Memory B cell (primary cell): Measurements from ENCODE around the gene RSPH3.

ENCODE experiments used
- ATAC-seq: fragments of 150-1000 bp; cut with Tn5 transposase; 2 replicates; pipeline ENCODE4 v1.10.0; 2021; ENCODE audit warnings: low read depth, mild to moderate bottlenecking, moderate library complexity
- DNase-seq, 2 donors: peaks; one replicate each; pipeline ENCODE4 v3.0.0; 2022; ENCODE audit warnings: low spot score in 2 of 2
- H3K27ac Mint-ChIP-seq: one replicate; pipeline ENCODE4 v1.8.0; 2022; ENCODE audit warnings: mild to moderate bottlenecking, moderate library complexity, mixed read lengths
- H3K27me3 Mint-ChIP-seq: one replicate; pipeline ENCODE4 v1.8.0; 2022; ENCODE audit warnings: mixed read lengths
- H3K36me3 Mint-ChIP-seq: one replicate; pipeline ENCODE4 v1.8.0; 2022; ENCODE audit warnings: mild to moderate bottlenecking, mixed read lengths
- H3K4me1 Mint-ChIP-seq: one replicate; pipeline ENCODE4 v1.8.0; 2022; ENCODE audit warnings: mixed read lengths
- H3K4me3 Mint-ChIP-seq: one replicate; pipeline ENCODE4 v1.8.0; 2022; ENCODE audit warnings: mild to moderate bottlenecking, moderate library complexity, mixed read lengths
- H3K9me3 Mint-ChIP-seq: one replicate; pipeline ENCODE4 v1.8.0; 2022; ENCODE audit warnings: mixed read lengths

RSPH3 gene

DNA sequence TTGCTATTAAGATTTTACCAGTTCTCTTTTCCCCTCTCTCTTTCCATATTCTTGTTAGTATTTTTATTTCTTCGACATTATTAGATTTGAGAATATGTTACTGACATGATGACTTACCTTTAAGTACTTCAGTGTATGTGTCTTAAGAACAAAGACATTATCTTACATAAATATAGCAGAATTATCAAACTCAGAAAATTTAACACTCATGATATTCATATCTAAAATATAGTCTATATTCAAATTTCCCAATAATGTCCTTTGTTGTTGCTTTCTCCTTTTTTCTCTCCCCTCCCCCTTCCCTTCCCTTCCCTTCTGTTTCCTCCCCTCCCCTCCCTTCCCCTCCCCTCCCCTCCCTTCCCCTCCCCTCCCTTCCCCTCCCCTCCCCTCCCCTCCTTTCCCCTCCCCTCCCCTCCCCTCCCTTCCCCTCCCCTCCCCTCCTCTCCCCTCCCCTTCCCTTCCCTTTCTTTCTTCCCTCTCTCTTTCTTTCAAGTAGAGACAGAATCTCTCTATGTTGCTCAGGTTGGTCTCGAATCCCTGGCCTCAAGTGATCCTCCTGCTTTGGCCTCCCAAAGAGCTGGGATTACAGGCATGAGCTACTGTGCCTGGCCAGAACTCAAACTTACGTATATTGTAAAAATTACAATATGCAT is 56.5 kb downstream of the RSPH3 start:
- DNase-seq (no peak), ATAC-seq (no peak)
- no peak overlapping the region for H3K27ac Mint-ChIP-seq
- peaks cover 9% of the 10 kb centered on the region for H3K9me3 Mint-ChIP-seq
- peaks cover 6% of the 10 kb centered on the region for H3K36me3 Mint-ChIP-seq
- peaks cover 16% of the 10 kb centered on the region for H3K4me1 Mint-ChIP-seq
- H3K4me3 Mint-ChIP-seq = no peak overlapping the region
- H3K27me3 Mint-ChIP-seq = no peaks in the 10 kb centered on the region

DNA sequence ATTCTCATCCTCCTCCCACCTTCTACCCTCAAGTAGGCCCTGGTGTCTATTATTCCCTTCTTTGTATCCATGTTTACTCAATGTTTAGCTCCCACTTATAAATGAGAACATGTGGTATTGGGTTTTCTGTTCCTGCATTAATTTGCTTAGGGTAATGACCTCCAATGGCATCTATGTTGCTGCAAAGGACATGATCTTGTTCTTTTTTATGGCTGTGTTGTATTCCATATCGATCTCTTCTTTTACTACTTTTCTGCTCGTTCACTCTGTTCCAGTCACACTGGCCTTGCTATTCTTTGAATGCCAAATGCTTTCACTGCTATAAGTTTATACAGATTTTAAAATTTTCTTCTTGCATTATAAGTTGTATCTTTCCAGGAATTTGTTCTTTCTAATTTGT is 57.7 kb downstream of the RSPH3 start:
- Mint-ChIP-seq H3K27ac (no peak overlapping the region), H3K27me3 (no peaks in the 10 kb centered on the region), H3K9me3 (peaks cover 9% of the 10 kb centered on the region), H3K4me1 (peaks cover 21% of the 10 kb centered on the region), H3K36me3 (peaks cover 6% of the 10 kb centered on the region), H3K4me3 (no peak overlapping the region)
- no peak for ATAC-seq
- no peak for DNase-seq

DNA sequence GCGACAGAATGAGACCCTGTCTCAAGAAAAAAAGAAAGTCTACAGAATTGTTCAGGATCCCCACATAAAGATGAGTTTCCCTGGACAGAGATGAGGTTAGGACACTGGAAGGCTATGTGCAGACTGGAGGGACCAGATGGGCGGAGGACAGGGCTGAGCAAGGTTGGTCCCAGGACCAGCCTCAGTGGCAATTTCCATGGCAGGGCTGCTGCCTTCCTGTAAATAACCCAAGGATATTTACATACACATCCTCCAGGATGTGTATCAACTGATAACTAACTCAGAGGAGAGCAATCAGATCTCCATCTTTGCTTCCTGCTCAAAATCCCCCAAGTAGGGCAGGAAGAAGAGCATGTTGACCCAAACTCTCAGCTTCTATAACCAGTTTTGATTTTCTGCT is 58.8 kb downstream of the RSPH3 start:
- DNase-seq (peak in 1 of 2 donors; percentile 5), ATAC-seq (no peak)
- peak overlapping the region; percentile 67 for H3K27ac Mint-ChIP-seq
- no peak overlapping the region for H3K4me3 Mint-ChIP-seq
- peaks cover 6% of the 10 kb centered on the region for H3K36me3 Mint-ChIP-seq
- H3K9me3 Mint-ChIP-seq = peaks cover 9% of the 10 kb centered on the region
- H3K27me3 Mint-ChIP-seq = no peaks in the 10 kb centered on the region
- peaks cover 19% of the 10 kb centered on the region for H3K4me1 Mint-ChIP-seq

DNA sequence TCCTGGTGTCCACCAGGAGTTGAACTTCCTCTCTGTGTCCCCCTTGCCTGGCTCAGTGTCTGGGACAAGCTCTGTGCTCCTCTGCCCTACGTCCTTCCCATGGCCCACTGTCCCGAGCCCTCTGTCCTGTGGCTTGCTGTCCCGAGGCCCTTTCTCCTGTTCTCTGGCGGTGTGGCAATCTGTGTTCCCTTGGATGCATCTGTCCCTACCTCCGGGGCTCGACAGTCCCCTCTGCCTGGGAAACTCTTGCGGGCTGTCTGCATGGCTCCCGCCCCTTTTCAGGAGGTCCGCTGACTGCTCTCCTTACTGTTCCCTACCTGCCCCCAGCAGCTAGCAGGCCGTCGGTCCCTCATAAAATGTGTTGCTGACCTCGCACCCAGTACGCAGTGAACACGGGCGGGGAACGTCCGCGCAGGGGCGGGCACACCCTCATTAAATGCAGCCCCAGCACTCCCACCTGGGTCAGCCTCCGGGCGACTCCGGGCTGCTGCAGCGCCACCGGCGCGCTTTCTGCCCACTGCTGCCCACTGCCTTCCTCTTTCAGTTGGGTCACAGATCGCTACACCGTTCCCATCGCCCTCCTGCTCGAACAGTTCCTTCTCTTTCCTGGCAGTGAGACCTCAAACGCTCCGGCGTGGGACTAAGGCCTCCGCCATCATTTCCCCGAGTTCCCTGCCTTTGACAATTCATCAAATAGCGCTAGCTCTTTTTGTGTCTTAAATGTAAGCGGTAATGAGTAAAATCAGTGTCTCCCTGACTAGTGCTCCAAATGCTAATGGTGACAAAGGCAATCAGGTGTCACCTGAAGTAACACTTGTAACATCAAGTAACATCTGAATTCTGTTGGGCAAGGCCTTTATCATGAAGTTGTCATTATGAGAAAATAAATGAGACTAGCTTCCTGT is 60.5 kb downstream of the RSPH3 start:
- Mint-ChIP-seq H3K4me1 (peaks cover 19% of the 10 kb centered on the region), H3K27me3 (no peaks in the 10 kb centered on the region), H3K9me3 (peaks cover 9% of the 10 kb centered on the region), H3K27ac (peak overlapping the region; percentile 87), H3K36me3 (peaks cover 6% of the 10 kb centered on the region), H3K4me3 (peak overlapping the region; percentile 92)
- ATAC-seq = peak; percentile 61
- peak in 1 of 2 donors; percentile 37 for DNase-seq

DNA sequence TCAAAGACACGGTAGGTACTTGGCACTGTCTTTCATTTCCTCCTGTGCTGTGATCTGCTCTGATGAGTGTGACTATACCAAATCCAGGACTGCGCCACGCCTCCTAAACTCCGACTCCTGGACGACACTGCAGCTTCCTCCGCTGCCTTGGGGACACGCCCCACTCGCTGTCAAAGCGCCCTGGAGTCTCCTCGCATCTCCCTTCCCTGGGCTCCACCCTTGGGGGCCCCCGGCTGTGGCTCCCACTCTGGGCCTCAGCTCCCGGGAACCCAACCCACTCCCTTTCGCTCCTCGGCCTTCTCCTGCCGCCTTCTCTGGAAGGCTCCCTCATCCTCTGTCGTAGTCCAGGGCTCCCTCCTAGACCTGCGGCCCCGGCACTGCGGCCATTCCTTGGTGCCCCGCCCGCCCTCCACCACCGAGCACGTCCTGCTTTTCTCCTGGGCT is 61.2 kb downstream of the RSPH3 start:
- Mint-ChIP-seq H3K36me3 (peaks cover 6% of the 10 kb centered on the region), H3K4me3 (peak overlapping the region; percentile 92), H3K27me3 (no peaks in the 10 kb centered on the region), H3K4me1 (peaks cover 19% of the 10 kb centered on the region), H3K27ac (peak overlapping the region; percentile 87), H3K9me3 (peaks cover 9% of the 10 kb centered on the region)
- peak; percentile 75 for ATAC-seq
- DNase-seq = peak; percentile 16 to 29

DNA sequence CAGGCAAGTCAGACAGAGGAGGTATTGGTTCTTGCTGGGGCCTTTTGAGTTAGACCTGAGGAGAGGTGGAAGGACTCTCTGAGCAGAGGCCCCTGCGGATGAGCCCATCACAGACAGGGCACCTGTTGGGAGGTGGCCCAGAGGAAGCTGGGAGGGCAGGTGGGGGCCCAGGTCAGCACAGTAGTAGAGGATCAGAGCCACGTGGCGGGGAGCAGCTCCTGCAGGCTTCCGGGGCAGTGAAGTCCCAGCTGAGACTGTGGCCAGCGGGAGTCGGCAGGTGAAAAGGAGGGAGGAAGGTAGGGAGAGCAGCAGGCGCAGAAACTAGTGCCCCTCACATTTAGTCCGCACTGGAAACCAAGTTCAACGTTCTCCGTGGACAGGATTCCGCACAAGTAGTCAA is 61.8 kb downstream of the RSPH3 start:
- Mint-ChIP-seq H3K27ac (peak overlapping the region; percentile 87), H3K9me3 (peaks cover 9% of the 10 kb centered on the region), H3K36me3 (peaks cover 6% of the 10 kb centered on the region), H3K27me3 (no peaks in the 10 kb centered on the region), H3K4me3 (peak overlapping the region; percentile 69), H3K4me1 (peaks cover 19% of the 10 kb centered on the region)
- ATAC-seq (no peak), DNase-seq (no peak)

DNA sequence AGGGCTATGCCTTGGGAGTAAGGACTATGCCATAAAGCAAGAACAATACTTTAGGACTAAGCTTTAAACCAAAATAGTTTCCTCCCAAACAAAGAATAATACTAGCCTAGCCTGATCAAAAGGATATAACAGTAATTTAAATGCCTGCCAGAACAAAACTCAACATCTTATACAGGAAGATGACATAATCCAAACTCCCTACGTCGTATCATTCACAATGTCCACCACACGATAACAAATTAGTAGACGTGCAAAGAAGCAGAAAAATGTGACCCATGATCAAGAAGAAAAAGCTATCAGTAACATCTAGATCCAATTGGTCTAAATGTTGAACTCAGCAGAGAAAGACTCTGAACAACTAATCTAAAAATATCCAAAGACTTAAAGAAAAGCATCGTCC is 65.8 kb downstream of the RSPH3 start:
- H3K36me3 Mint-ChIP-seq = no peaks in the 10 kb centered on the region
- ATAC-seq = no peak
- H3K9me3 Mint-ChIP-seq = no peaks in the 10 kb centered on the region
- H3K4me1 Mint-ChIP-seq = peaks cover 10% of the 10 kb centered on the region
- no peaks in the 10 kb centered on the region for H3K27me3 Mint-ChIP-seq
- DNase-seq = no peak
- no peak overlapping the region for H3K4me3 Mint-ChIP-seq
- peak overlapping the region; percentile 11 for H3K27ac Mint-ChIP-seq

DNA sequence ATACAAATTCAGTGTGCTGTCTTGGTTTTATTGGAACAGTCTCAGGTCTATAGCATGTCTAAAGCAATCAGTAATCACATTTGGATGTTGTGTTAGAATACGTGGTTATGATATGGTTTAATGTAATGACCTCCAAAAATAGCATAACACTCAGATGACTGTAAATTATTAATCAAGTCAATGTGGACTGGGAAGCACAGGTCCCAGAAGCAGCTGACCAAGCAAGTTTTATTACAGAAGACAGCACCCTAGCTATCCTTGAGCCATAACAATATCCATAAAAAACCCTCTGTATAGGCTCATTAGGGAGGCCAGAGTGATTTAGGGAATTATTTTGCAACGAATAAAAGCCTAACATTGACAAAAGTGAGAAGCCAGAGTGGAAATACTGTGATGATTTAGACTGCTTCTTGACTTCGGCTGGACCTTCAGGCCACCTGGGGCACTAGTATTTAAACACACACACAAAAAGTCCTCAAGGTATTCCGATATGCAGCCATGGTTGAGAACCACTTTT is 66.9 kb downstream of the RSPH3 start:
- H3K4me3 Mint-ChIP-seq = no peak overlapping the region
- H3K9me3 Mint-ChIP-seq = no peaks in the 10 kb centered on the region
- no peaks in the 10 kb centered on the region for H3K27me3 Mint-ChIP-seq
- ATAC-seq = no peak
- no peak overlapping the region for H3K27ac Mint-ChIP-seq
- H3K4me1 Mint-ChIP-seq = peaks cover 3% of the 10 kb centered on the region
- no peak for DNase-seq
- H3K36me3 Mint-ChIP-seq = no peaks in the 10 kb centered on the region

DNA sequence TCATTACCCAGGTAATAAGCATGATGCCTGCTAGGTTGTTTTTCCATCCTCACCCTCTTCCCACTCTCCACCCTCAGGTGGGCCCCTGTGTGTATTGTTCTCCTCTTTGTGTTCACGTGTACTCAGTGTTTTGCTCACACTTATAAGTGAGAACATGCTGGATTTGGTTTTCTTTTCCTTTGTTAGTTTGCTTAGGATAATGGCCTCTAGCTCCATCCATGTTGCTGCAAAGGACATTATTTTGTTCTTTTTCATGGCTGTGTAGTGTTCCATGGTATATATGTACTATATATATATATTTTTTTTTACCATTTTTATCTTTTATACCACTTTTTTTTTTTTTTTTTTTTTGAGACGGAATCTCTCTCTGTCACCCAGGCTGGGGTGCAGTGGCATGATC is 71.9 kb downstream of the RSPH3 start:
- Mint-ChIP-seq H3K36me3 (no peaks in the 10 kb centered on the region), H3K4me1 (peaks cover 2% of the 10 kb centered on the region), H3K27ac (no peak overlapping the region), H3K4me3 (no peak overlapping the region), H3K9me3 (peaks cover 2% of the 10 kb centered on the region), H3K27me3 (no peaks in the 10 kb centered on the region)
- DNase-seq (no peak), ATAC-seq (no peak)

DNA sequence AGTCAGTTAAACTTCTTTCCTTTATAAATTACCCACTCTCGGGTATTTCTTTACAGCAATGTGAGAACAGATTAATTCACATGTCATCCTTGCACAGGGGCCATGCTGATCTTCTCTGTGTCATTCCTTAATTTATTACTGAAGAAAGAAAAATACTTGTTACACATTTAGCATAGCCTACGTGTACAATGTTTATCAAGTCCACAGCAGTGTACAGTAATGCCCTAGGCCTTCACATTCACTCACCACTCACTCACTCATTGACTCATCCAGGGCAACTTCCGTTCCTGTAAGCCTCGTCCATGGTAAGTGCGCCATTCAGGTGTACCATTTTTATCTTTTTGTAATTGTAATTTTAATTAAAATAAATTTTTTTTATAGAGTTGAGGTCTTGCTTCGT is 73.6 kb downstream of the RSPH3 start:
- H3K4me3 Mint-ChIP-seq = no peak overlapping the region
- H3K4me1 Mint-ChIP-seq = peaks cover 5% of the 10 kb centered on the region
- no peaks in the 10 kb centered on the region for H3K27me3 Mint-ChIP-seq
- DNase-seq = no peak
- no peak overlapping the region for H3K27ac Mint-ChIP-seq
- peaks cover 2% of the 10 kb centered on the region for H3K9me3 Mint-ChIP-seq
- H3K36me3 Mint-ChIP-seq = no peaks in the 10 kb centered on the region
- ATAC-seq = no peak

DNA sequence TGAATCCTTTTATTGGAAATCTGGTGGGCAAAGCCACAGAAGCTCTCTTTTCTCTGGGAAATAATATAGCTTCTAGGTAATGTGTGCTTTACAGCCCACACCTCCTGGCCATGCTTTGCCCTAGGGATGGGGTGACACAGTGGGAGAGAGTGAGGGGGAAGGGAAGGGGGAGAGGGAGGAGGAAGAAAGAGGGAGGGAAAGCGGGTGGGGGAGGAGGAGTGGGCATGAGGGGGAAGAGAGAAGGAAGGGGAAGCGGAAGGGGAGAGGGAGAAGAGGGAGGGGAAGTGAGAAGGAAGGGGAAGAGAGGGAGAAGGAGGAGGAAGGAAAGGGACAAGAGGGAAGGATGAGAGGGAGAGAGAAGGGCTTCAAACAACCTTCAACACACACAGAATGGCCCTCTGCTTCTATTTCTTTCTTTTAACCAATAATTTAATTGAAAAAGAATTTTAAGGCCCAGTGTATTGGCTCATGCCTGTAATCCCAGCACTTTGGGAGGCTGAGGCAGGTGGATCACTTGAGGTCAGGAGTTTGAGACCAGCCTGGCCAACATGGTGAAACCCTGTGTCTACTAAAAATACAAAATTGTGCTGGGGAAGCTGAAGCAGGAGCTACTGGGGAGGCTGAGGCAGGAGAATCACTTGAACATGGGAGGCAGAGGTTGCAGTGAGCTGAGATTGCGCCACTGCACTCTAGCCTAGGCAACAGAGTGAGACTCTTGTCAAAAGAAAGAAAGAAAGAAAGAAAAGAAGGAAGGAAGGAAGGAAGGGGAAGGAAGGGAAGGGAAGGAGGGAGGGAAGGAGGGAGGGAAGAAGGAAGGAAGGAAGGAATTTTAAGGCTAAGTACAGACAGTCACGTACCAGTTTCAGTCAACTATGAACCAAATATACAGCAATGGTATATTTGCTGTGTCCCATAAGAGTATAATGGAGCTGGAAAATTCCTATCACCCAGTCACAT is 75.2 kb downstream of the RSPH3 start:
- ATAC-seq (no peak), DNase-seq (no peak)
- Mint-ChIP-seq H3K9me3 (peaks cover 2% of the 10 kb centered on the region), H3K4me1 (peaks cover 8% of the 10 kb centered on the region), H3K36me3 (no peaks in the 10 kb centered on the region), H3K4me3 (no peak overlapping the region), H3K27me3 (no peaks in the 10 kb centered on the region), H3K27ac (no peak overlapping the region)

DNA sequence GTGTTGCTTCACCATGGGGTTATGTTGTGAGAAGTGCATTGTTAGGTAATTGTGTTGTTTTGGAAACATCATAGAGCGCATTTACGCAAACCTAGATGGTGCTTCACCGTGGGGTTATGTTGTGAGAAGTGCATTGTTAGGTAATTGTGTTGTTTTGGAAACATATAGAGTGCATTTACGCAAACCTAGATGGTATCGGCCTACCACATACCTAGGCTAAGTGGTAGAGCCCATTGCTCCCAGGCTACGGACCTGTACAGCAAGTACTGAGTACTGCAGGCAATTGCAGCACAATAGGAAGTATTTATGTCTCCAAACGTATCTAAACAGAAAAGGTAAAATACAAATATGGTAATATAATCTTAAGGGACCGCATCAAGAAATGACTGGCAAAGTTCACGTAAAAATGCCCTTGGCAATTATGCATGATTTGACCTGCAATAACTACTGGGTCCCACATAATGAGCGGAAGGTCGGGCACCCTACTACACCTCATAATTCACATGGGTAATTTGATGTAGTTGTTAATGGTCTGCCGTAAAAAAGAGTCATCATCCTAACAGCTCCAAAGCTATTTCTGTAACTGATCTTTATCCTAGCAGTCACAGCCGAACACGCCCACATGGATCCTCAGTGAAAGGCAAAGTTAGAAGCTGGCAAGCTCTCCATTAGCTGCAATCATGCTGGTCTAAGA is 76.0 kb downstream of the RSPH3 start:
- Mint-ChIP-seq H3K27ac (no peak overlapping the region), H3K9me3 (peaks cover 2% of the 10 kb centered on the region), H3K27me3 (no peaks in the 10 kb centered on the region), H3K4me3 (no peak overlapping the region), H3K36me3 (no peaks in the 10 kb centered on the region), H3K4me1 (peaks cover 8% of the 10 kb centered on the region)
- DNase-seq (no peak), ATAC-seq (no peak)
